ENCODE measurements around the gene SIRPG.
"Not testable (repeated sequence)": the region's sequence is repeated elsewhere in the genome, so short reads cannot be mapped to it uniquely, and the experiment has no call there.

Gene SIRPG

DNA sequence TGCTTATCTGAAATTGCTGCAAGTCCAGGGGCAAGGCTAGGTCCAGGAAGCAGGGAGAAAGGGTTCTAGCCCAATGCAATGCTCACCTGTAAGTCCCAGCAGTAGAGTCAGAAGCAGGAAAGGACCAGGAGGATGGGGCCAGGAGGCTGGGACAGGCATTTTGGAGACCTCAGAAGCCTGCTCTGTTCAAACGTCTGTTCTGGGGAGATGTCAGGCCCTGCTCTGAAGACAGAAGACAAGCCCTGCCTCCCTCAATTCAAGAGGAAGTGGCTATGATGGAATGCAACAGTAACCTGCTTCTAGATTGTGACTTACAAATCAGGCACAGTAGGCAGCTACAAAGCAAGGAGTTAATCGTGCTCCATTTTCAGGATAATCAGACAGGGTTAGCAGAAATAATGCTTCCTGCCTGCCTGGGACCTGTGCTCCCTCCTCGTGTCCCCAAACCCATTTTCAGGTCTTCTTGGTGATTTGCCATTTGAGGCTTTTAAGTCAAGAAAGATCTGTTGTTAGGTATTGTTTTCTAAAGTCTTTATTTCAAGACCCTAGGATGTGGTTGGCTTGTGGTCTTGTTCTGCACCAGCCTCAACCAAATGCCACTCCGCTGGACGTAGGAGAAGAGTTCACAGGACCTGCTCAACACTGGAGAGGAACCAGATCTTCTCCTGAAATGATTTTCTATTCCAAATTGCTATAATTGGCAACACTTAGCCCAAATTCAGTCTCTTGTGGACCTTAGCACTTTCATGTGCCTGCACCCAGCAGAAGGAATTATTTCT, at the start of gene SIRPG:
Gene SIRPG (minus strand): TSS at position 224 of the 779 bp plus-strand sequence. CDS start 65 bp downstream, at position 159.
- DNase-seq (ENCODE audit: low read depth): no peak

DNA sequence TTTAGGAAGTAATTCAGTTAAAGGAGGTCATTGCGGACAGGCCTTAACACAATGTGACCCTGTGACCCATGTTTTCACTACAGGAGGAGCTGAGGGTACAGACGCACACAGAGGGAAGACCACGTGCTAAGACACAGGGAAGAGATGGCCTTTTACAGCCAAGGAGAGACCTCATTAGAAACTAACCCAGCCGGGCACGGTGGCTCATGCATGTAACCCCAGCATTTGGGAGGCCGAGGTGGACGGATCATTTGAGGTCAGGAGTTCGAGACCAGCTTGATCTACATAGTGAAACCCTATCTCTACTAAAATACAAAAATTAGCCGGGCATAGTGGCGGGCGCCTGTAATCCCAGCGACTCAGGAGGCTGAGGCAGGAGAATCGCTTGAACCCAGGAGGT, 49.3 kb upstream of the SIRPG start:
- DNase-seq (ENCODE audit: low read depth): not testable (repeated sequence)

DNA sequence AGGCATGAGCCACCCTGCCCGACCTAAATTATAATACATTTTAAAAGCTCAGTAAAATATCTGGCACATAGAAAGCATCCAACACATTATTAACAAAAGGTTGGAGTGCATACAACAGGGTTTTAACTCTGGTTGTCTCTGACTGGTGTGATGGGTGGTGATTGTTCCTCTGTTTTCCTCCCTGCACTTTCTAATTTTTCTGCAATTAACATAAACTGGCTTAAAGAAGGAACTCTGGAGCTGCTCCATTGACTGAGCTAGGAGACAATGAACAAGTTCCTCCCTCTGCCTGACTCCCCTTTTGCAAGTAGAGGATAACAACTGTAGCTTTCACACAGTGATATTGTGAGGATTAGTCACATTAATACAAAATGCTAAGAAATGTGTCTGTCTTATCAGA, 48.5 kb upstream of the SIRPG start:
- no peak for DNase-seq (ENCODE audit: low read depth)

DNA sequence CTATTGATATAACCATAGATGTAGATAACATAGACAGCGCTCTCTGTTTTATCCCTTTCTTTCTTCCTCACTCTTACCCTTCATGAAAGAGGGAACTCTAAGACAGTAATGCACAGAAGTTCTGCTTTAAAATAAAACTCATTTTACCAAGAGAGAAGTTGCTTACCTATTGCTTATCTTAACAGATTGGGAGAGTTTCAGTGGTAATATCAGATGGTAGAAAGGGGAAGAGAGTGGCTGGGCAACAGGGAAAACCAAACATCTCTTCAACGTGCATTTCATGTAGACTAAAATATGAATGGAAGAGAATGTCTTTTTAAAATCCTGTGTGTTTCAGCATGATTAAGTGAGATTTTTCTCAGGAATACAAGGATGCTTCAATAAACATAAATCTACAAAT, 45.3 kb upstream of the SIRPG start:
- no peak for DNase-seq (ENCODE audit: low read depth)

DNA sequence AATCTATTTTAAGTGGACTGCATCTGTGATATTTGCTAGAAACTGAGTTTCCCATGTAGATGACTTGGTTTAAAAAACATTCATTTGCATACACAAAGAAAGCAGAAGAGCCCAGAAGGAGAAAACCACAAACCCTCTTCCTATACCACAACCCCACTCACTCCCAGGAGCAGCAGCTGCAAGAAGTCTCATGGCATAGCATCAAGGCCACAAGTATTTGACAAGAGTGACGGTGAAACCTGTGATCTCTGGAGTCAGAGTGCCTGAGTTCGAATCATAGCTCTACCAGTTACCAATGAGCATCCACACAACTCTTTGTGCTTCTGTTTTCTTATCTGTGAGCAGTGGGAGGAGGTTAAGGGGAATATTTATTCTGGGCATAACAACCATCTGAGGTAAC, 44.7 kb upstream of the SIRPG start:
- DNase-seq (ENCODE audit: low read depth): no peak

DNA sequence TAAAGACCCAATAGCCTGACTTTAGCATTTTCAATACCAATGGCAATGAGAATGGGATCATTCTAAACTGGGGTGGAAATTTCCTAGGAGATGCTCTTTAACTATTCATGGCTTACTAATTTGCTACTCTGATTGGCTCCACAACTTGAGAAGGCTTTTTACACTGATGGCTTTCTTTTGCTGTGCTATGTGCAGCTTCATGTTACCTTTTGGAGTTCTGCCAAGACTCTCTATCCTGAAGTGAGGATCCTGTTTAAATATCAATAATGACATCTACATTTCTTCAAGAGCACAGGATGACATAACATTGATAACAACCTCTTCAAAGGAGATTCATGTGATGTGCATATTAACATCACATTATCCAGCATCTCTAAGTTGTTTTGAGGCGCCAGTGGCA, 43.4 kb upstream of the SIRPG start:
- no peak for DNase-seq (ENCODE audit: low read depth)

DNA sequence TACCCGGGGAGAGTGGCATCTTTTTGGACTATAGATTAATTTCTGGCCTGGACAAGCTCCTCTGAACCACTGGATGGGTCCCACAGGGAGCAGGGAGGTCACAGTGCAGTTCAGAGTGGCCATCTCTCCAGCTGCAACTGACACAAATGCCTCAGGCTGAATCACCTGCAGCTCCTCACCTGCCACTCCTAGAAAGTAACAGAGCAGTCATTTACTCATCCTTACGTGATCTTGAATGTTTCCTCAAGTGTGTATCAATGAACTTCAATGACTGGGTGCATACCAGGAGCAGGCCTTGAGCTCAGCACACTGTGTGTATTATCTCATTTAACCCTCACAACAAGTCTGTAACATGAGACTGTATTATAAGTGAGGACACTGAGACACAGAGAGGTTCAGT, 40.0 kb upstream of the SIRPG start:
- DNase-seq (ENCODE audit: low read depth): no peak

DNA sequence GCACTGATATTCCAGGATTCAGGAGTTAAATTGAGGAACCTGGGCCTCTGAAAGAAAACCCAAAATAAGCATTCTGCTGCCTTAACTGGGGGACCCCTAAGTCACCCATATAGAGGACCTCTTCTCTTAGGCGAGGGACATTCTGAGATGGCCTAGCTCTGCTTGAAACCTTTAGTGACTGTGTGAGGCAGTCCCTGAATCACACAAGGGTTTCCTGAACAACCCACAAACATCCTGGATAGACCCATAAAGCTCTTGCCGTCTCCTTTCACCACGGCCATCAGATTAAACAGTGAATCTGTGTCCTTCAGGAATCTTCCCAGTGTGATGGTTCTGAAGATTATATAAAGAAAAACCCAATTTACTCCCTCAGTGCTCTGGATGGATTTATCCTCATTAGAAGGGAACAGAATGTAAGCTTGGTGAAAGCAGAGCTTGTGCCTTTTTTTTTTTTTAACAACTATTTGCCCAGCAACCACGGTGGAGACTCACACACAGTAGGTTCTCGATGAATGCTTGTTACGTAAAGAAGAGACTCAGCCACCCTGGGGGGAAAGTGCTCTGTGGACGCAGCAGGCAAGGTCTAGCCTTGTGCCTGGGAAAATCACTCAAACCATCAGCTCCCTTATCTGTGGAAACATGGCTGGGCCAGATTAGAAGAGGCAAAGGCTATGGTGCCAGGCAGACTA, 39.1 kb upstream of the SIRPG start:
- DNase-seq (ENCODE audit: low read depth): no peak

DNA sequence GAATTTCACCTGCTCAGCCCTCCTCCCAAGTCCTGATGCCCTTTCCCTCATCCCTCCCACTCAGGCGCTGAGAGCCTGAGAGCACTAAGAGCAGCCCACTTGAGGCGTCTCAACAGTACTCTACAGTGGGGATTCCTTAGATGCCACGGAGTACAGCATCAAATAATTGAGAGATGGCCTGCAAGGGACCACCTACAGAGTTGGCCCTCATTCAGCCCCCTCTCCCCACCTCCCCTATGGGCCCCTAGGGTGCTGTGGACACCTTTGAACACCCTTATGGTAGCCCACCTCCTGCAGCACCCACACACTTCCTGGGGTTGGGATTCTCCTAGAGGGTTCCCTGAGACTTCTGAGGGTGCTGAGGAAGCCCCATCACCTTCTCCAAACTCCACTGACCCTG, 37.1 kb upstream of the SIRPG start:
- DNase-seq (ENCODE audit: low read depth): no peak

DNA sequence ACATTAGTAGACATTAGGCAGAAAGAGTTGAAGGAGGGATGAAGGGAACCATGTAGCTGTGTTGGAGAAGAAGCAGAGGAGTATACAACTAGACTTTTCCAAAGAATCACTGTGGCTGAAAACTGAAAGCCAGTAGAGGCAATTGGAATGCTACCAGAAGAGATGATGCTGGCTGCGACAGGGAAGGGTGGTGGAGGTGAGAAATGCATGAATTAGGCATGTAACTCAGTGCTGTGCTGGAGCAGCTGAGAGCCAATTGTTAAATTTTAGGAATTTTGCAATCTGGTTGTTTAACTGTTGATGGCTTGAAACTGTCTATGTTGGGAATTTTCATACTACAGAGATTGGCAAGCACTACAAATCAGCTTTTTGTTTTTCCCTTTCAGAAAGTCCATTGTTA, 35.8 kb upstream of the SIRPG start:
- no peak for DNase-seq (ENCODE audit: low read depth)

DNA sequence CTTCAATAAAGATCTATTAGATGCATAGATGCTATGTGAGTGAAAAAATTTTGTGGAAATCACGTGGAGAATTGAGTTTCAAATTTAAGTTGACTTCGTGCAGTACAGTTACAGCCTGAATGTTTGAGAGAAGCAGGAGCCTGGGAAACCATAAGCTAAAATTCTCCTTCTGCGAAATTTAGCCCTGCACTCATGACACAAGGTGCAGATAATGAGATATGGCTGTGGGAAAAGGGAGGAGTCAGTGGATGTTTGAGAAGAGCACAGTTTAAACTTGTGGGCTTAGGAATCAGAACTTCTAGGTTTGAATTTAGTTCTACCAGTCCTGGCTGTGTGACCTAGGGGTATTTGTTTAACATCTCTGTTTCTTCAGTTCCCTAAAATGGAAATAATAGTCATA, 32.1 kb upstream of the SIRPG start:
- DNase-seq (ENCODE audit: low read depth): no peak

DNA sequence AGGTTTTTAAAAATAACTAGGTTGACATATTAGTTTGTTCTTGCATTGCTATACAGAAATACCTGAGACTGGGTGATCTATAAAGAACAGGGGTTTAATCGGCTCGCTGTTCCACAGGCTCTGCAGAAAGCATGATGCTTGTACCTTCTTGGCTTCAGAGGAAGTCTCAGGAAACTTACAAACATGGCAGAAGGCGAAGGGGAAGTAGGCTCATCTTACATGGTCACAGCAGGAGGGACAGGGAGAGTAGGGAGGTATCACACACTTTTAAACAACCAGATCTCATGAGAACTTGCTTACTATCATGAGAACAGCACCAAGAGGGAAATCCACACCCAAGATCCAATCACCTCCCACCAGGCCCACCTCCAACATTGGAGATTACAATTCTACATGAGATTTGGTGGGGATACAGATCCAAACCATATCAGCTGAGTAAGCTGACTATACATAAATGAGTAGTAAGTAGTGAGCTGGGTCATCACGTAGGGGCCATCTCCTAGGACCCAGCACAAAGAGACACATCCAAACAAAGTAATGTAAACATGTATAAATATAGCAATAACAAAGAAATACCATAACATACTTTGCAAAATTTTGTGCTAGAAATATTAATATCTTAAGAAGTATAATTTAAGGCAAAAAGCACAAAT, 31.4 kb upstream of the SIRPG start:
- no peak for DNase-seq (ENCODE audit: low read depth)

DNA sequence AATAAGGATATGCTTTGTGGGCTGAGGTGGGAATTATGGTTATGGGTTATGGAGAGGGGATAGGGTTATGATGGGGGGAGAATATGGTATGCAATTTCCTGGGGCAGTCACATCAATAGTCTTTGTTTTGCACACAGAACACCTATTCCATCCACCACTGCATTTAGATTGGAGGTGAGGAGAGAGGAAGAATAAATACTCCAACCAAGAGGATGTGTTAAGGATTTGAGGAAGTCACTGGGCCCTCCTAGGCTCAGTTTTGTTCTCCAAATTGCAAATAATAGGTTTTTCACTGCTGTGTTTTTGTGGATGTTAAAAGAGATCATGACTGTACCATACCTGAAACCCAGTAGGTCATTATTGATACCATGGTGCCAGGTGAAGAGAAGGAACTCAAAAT, 29.5 kb upstream of the SIRPG start:
- DNase-seq (ENCODE audit: low read depth): no peak

DNA sequence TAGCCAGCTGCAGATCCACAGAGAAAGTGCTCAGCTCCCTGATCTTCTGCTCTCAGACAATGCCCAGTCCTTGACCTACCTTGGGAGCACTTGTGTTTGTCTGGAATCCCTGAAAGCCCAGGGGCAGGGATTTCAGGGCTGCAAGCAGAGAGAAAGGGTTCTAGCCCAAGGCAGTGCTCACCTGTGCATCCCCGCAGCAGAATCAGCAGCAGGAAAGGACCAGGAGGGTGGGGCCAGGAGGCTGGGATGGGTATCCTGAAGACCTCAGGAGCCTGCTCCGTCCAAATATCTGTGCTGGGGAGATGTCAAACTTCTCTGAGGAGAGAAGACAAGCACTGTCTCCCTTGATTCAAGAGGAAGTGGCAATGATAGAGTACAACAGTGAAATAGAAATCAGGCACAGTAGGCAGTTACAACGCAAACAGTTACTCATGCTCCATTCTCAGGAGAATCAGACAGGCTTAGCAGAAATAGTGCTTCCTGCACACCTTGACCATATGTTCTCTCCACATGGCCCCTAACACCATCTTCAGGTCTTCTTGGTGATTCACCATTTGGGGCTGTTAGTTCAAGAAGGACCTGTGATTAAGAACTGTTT, 28.7 kb upstream of the SIRPG start:
- no peak for DNase-seq (ENCODE audit: low read depth)

DNA sequence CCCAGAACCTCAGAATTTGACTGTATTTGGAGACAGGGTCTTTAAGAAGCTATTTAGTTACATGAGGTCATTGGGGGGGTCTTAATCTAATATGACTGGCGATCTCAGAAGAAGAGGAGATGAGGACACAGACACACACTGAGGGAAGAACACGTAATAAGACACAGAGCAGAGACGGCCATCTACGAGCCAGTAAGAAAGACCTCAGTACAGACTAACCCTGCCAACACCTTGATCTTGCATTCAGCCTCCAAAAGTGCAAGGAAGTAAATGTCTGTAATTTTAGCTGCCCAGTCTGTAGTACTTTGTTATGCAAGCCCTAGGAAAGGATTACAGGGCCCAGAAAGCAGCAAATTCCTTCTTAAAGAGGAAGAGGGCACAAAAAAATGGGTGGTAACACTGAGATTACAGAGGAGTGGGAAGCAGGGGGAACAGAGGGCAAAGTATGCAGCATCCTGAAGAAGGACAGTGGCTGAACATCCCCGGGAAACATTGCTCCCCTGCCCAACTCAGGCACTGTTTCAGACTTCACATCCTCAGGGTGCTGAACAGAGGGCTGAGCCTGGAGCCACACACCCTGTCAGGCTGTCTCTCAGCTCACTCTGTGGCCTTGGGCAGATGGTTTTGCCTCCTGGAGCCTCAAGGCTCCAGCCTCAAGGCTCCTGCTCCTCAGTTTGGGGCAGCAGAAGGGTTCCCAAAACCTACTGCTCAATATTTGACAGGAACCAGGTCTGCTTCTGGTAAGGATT, 27.9 kb upstream of the SIRPG start:
- no peak for DNase-seq (ENCODE audit: low read depth)

DNA sequence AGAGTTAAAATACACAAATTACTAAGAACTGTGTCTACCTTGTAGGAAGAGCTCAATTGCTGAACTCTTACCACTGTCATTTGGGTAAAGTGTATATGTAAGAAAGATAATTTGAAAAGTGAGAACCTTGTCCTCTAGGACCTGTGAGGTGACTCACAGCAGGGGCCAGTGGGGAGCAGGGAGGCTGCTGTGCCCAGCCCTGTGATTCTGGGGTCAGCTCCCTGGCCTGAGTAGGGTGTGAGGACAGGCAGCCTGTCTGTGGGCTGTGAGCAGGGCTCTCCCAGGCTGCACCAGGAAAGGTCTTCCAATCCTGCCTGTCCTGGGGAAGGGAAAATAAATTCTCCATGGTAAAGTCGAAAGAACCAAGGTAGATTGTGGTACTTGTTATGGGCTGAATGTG, 27.3 kb upstream of the SIRPG start:
- DNase-seq (ENCODE audit: low read depth): no peak

DNA sequence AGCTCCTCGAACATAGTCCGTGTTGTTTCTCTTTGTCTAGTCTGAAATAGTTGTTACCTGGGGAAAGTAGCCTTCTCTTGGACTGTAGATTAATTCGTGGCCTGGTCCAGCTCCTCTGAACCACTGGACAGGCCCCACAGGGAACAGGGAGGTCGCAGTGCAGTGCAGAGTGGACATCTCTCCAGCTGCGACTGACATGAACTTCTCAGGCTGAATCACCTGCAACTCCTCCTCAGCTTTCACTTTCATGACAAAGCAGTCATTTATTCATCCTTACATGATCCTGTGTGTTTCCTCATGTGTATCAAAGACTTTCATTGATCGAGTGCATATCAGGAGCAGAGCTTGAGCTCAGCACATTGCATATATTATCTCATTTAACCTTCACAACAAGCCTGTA, 19.1 kb upstream of the SIRPG start:
- no peak for DNase-seq (ENCODE audit: low read depth)

DNA sequence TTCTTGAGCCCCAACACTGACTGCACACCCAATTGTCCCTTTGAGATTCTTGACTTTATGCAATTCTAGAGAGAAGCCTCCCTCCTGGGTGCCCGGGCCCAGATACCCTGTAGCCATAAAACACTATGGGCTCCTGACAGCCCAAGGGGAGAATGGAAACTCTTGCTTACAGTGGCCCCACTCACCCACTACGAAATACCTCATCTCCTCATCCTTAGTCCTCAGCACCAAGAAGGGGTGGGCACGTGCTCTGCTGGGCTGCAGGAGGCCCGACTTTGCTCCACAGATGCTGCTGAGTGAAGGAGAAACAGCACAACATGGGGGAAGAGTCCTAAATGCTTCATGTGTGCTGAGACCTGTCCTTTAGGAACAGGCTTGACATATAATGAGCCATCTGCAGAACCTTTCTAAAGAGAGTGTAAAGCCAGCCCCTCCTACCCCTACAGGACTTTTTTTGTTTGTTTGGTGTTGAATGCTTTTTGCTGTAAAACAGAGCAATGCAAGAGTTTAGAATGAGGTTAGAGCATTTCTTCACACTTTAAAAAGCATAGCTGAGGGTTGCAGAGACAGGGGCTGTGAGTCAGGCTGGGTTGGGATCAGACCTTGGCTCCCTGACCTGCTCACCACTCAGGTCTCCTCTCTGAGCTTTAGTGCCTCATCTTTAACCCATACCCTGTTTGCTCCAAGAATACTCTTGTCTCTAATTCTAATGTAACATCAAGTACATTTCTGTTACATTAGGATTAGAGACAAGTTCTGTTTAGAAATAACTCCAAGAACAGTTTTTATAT, 17.6 kb upstream of the SIRPG start:
- DNase-seq (ENCODE audit: low read depth): no peak

DNA sequence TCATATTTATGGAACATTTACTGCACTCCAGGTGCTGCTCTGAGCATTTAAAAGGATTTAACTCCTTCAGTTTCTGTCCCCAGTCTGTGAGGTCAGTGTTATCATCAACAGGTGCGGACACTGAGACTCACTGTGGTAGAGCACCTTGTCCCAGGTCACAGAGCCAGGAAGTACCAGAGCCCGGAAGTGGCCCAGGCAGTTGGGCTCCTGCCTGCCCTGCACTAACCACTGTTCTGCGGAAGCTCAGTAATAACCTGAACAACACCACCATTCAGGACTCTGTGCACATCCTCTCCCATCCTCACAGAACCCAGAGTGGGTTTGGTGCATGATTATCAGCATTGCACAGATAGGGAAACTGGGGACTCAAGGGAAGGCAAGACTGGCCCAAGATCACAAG, 16.8 kb upstream of the SIRPG start:
- no peak for DNase-seq (ENCODE audit: low read depth)

DNA sequence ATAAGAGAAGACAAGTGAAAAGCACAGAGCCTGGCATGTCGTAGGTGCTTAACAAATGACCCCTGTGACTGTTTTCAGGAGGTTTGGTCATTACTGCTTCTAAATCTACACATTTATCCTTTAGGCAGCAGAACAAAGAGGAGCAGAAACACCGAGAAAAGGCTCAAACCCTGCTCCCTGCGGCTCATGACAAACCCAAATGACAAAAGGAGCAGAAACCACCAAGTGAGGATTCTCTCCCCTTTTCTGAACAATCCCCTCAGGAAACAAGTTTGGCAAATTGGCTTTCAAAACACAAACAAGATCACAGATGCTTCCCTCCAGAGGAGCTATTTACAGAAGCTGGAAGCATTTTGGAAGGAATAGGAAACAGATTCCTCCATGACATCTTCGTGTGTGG, 15.8 kb upstream of the SIRPG start:
- no peak for DNase-seq (ENCODE audit: low read depth)

DNA sequence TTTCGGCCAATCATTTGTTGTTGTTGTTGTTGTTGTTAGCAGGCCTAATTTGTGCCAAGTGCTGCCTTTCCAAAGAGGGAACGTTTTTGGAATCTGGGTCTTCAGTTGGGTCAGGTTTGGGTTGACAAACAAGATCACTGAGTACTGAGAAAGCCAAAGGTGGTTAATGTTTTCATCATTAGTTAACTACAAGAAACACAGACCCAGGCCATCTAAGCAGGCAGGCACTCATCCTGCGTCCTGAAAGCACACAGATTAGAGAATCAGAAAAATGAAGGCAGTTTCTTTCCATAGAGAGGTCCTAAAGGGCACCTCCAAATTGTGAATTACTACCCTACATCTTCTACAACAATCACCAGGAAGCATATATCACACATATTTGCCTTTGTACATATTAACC, 15.1 kb upstream of the SIRPG start:
- DNase-seq (ENCODE audit: low read depth): no peak

All from activated T-cell treated with anti-CD3 and anti-CD28 coated beads for 24 hours (primary cell).